ENCODE measurements around the gene FIBIN. TPM values are rescaled to one million over a fixed set of nuclear protein-coding genes. Genes with fewer than 3 reads are reported as not detected.
"Not testable (repeated sequence)": the region's sequence is repeated elsewhere in the genome, so short reads cannot be mapped to it uniquely, and the experiment has no call there.

FIBIN gene
- total RNA-seq, 1 experiment from 2014 or later = 0.37 TPM

DNA sequence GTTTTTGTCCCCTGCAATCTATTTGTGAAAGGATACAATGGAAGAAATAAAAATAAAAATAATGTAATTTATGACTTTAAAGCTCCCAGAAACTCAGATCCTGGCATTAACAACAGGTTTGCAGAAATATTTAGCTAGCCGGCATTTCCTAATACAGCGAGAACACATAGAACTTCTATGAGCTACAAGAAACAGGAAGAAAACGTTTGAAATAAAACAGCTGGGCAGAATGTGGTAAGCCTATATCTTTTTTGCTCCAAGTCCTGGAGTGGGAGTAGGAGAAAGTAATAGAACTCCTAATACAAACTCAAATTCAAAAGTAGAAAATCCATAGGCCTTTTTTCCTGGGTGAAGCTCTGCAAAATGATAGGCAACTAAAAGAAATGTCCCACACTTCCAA is 29.6 kb upstream of the FIBIN start:
- TF ChIP-seq SMAD4 (CRISPR knock-in tag; IDR thresholded peaks at IDR 0.05) = no peak
- TF ChIP-seq CREB1 (CRISPR knock-in tag; IDR thresholded peaks at IDR 0.05) = no peak
- TF ChIP-seq TEAD1 (CRISPR knock-in tag; IDR thresholded peaks at IDR 0.05) = no peak
- TF ChIP-seq GTF2I (CRISPR knock-in tag; conservative IDR thresholded peaks at IDR 0.05) = no peak
- no peak for TF ChIP-seq ZNF121 (CRISPR knock-in tag; IDR thresholded peaks at IDR 0.05)
- TF ChIP-seq ZBTB21 (CRISPR knock-in tag; IDR thresholded peaks at IDR 0.05; ENCODE audit: borderline replicate concordance) = no peak
- TF ChIP-seq NFATC4 (CRISPR knock-in tag; IDR thresholded peaks at IDR 0.05) = no peak
- no peak for TF ChIP-seq FOXJ3 (CRISPR knock-in tag; IDR thresholded peaks at IDR 0.05; ENCODE audit: borderline replicate concordance)
- TF ChIP-seq, protein P1, sequence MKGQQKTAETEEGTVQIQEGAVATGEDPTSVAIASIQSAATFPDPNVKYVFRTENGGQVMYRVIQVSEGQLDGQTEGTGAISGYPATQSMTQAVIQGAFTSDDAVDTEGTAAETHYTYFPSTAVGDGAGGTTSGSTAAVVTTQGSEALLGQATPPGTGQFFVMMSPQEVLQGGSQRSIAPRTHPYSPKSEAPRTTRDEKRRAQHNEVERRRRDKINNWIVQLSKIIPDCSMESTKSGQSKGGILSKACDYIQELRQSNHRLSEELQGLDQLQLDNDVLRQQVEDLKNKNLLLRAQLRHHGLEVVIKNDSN (CRISPR knock-in tag; IDR thresholded peaks at IDR 0.05) = no peak
- Mint-ChIP-seq H3K36me3 (no peaks in the 10 kb centered on the region), H3K27me3 (ENCODE audit: low read depth) (no peaks in the 10 kb centered on the region), H3K4me1 (peaks cover 16% of the 10 kb centered on the region), H3K9me3 (no peaks in the 10 kb centered on the region), H3K4me3 (peak overlapping the region; percentile 82), H3K27ac (no peak overlapping the region)
- CTCF ChIA-PET = interaction anchor here (1.0 kb wide), 1 partner anchor 13 kb away, joined by 3 read pairs; no protein-coding TSS in a partner anchor
- ATAC-seq = no peak
- no peak for DNase-seq (ENCODE audit: low spot score)
- POLR2A ChIA-PET = no interaction called here

DNA sequence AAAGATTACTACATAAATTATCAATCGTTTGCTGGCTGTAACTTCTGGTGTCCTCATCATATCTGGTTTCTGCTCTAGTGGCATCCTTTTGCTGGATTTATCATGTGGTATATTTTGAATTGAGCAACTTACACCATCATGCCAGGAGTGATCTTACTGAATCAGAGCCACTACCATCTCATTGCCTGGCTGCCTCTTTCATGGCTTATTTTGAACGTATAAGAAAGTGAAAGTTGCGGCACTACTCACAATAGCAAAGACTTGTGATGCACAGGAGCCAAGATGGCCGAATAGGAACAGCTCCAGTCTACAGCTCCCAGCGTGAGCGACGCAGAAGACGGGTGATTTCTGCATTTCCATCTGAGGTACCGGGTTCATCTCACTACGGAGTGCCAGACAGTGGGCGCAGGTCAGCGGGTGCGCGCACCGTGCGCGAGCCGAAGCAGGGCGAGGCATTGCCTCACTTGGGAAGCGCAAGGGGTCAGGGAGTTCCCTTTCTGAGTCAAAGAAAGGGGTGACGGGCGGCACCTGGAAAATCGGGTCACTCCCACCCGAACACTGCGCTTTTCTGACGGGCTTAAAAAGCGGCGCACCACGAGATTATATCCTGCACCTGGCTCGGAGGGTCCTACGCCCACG is 28.9 kb upstream of the FIBIN start:
- Mint-ChIP-seq H3K4me1 (peaks cover 16% of the 10 kb centered on the region), H3K27ac (peak overlapping the region; percentile 87), H3K4me3 (peak overlapping the region; percentile 82)
- CTCF ChIA-PET = interaction anchor here (1.0 kb wide), 1 partner anchor 12 kb away, joined by 3 read pairs; no protein-coding TSS in a partner anchor
- POLR2A ChIA-PET; H3K9me3 Mint-ChIP-seq; H3K27me3 Mint-ChIP-seq (ENCODE audit: low read depth); H3K36me3 Mint-ChIP-seq: not testable (repeated sequence)
- DNase-seq (ENCODE audit: low spot score) (peak; percentile 10), ATAC-seq (peak; percentile 32)

- Mint-ChIP-seq H3K36me3 (no peaks in the 10 kb centered on the region), H3K4me1 (no peaks in the 10 kb centered on the region), H3K9me3 (no peaks in the 10 kb centered on the region; the same call in 1 of the 2 replicates), H3K27me3 (ENCODE audit: low read depth) (no peaks in the 10 kb centered on the region), H3K27ac (no peak overlapping the region), H3K4me3 (no peak overlapping the region)
- DNase-seq (ENCODE audit: low spot score) (no peak), ATAC-seq (no peak)
- TF ChIP-seq, protein P2, sequence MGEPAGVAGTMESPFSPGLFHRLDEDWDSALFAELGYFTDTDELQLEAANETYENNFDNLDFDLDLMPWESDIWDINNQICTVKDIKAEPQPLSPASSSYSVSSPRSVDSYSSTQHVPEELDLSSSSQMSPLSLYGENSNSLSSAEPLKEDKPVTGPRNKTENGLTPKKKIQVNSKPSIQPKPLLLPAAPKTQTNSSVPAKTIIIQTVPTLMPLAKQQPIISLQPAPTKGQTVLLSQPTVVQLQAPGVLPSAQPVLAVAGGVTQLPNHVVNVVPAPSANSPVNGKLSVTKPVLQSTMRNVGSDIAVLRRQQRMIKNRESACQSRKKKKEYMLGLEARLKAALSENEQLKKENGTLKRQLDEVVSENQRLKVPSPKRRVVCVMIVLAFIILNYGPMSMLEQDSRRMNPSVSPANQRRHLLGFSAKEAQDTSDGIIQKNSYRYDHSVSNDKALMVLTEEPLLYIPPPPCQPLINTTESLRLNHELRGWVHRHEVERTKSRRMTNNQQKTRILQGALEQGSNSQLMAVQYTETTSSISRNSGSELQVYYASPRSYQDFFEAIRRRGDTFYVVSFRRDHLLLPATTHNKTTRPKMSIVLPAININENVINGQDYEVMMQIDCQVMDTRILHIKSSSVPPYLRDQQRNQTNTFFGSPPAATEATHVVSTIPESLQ (CRISPR knock-in tag; IDR thresholded peaks at IDR 0.05) = no peak
- no peak for TF ChIP-seq ZNF423 (CRISPR knock-in tag; IDR thresholded peaks at IDR 0.05)
- TF ChIP-seq, protein P3, sequence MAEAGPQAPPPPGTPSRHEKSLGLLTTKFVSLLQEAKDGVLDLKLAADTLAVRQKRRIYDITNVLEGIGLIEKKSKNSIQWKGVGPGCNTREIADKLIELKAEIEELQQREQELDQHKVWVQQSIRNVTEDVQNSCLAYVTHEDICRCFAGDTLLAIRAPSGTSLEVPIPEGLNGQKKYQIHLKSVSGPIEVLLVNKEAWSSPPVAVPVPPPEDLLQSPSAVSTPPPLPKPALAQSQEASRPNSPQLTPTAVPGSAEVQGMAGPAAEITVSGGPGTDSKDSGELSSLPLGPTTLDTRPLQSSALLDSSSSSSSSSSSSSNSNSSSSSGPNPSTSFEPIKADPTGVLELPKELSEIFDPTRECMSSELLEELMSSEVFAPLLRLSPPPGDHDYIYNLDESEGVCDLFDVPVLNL (CRISPR knock-in tag; IDR thresholded peaks at IDR 0.05; ENCODE audit: borderline replicate concordance, low read depth) = no peak
- ChIA-PET CTCF (no interaction called here), POLR2A (no interaction called here)
These were observed 22.0 kb upstream of the FIBIN start for GRCh38 chr11:26971961-26972360.

- POLR2A ChIA-PET = no interaction called here
- DNase-seq (ENCODE audit: low spot score) = no peak
- no peak overlapping the region for H3K27ac Mint-ChIP-seq
- no peak for TF ChIP-seq ZNF317 (CRISPR knock-in tag; IDR thresholded peaks at IDR 0.05; ENCODE audit: borderline replicate concordance, low read depth)
- TF ChIP-seq, protein P2 (CRISPR knock-in tag; IDR thresholded peaks at IDR 0.05) = no peak
- H3K36me3 Mint-ChIP-seq = peaks cover 4% of the 10 kb centered on the region
- H3K4me1 Mint-ChIP-seq = peaks cover 2% of the 10 kb centered on the region; the same call in 1 of the 2 replicates
- no peak overlapping the region for H3K4me3 Mint-ChIP-seq
- H3K9me3 Mint-ChIP-seq = peaks cover 4% of the 10 kb centered on the region
- CTCF ChIA-PET = no interaction called here
- no peaks in the 10 kb centered on the region for H3K27me3 Mint-ChIP-seq (ENCODE audit: low read depth)
- no peak for ATAC-seq
These were observed 19.7 kb upstream of the FIBIN start for GRCh38 chr11:26974069-26974783.
